ENCODE data around the gene MBOAT1.
A peak's percentile ranks its signal among the peaks of the same experiment; 100 is the strongest.

The MBOAT1 gene

GRCh38 chr6:20212392-20213111 is at the start of gene MBOAT1 (continued):
- TF ChIP-seq SALL2 (tag by site-specific recombination; IDR thresholded peaks at IDR 0.05; ENCODE audit: borderline replicate concordance) = no peak
- peak; percentile 79 for TF ChIP-seq PATZ1 (tag by site-specific recombination; IDR thresholded peaks at IDR 0.05)
- TF ChIP-seq ZNF155 (tag by site-specific recombination; IDR thresholded peaks at IDR 0.05) = no peak
- TF ChIP-seq ZNF366 (tag by site-specific recombination; conservative IDR thresholded peaks at IDR 0.05) = peak; percentile 86
- 0 out of 2 replicates have a peak, but pooled peaks have one; percentile 34 for TF ChIP-seq ZEB2 (tag by site-specific recombination; IDR thresholded peaks at IDR 0.05)
- TF ChIP-seq ZNF302 (tag by site-specific recombination; IDR thresholded peaks at IDR 0.05; ENCODE audit: low read depth) = no peak
- peak; percentile 51; the same call in 1 of the 2 replicates for TF ChIP-seq MZF1 (tag by site-specific recombination; IDR thresholded peaks at IDR 0.05; ENCODE audit: borderline replicate concordance)
- 0 out of 2 replicates have a peak, but pooled peaks have one; percentile 9 for TF ChIP-seq ZIC2 (tag by site-specific recombination; IDR thresholded peaks at IDR 0.05)
- TF ChIP-seq PRDM10 (tag by site-specific recombination; IDR thresholded peaks at IDR 0.05) = peak; percentile 92
- peak; percentile 87 for TF ChIP-seq KLF8 (tag by site-specific recombination; IDR thresholded peaks at IDR 0.05)
- peak; percentile 67 for TF ChIP-seq ZBTB26 (tag by site-specific recombination; optimal IDR thresholded peaks at IDR 0.05)
- TF ChIP-seq YY1 (tag by site-specific recombination; IDR thresholded peaks at IDR 0.05) = peak; percentile 20; the same call in 1 of the 2 replicates
- no peak for TF ChIP-seq RBAK (tag by site-specific recombination; IDR thresholded peaks at IDR 0.05)
- TF ChIP-seq ZNF292 (tag by site-specific recombination; IDR thresholded peaks at IDR 0.05; ENCODE audit: borderline replicate concordance, low read depth) = no peak
- no peak for TF ChIP-seq ZNF175 (tag by site-specific recombination; IDR thresholded peaks at IDR 0.05)
- peak; percentile 90 for TF ChIP-seq KLF1 (tag by site-specific recombination; IDR thresholded peaks at IDR 0.05)
- no peak for TF ChIP-seq ZNF274 (IDR thresholded peaks at IDR 0.05; ENCODE audit: low read length)
- no peak for TF ChIP-seq ZNF274 (tag by site-specific recombination; IDR thresholded peaks at IDR 0.05; ENCODE audit: borderline replicate concordance)
- peak; percentile 38; the same call in 1 of the 2 replicates for TF ChIP-seq ZNF596 (tag by site-specific recombination; IDR thresholded peaks at IDR 0.05)
- peak; percentile 50; the same call in 1 of the 2 replicates for TF ChIP-seq PRDM1 (tag by site-specific recombination; IDR thresholded peaks at IDR 0.05)
- TF ChIP-seq SP3 (tag by site-specific recombination; IDR thresholded peaks at IDR 0.05) = peak; percentile 72
- peak; percentile 86; the same call in 1 of the 2 replicates for TF ChIP-seq GLIS2 (tag by site-specific recombination; IDR thresholded peaks at IDR 0.05)
- peak; percentile 3; the same call in 1 of the 2 replicates for TF ChIP-seq ZNF76 (tag by site-specific recombination; IDR thresholded peaks at IDR 0.05; ENCODE audit: borderline replicate concordance, low read depth)
- TF ChIP-seq, protein P1, sequence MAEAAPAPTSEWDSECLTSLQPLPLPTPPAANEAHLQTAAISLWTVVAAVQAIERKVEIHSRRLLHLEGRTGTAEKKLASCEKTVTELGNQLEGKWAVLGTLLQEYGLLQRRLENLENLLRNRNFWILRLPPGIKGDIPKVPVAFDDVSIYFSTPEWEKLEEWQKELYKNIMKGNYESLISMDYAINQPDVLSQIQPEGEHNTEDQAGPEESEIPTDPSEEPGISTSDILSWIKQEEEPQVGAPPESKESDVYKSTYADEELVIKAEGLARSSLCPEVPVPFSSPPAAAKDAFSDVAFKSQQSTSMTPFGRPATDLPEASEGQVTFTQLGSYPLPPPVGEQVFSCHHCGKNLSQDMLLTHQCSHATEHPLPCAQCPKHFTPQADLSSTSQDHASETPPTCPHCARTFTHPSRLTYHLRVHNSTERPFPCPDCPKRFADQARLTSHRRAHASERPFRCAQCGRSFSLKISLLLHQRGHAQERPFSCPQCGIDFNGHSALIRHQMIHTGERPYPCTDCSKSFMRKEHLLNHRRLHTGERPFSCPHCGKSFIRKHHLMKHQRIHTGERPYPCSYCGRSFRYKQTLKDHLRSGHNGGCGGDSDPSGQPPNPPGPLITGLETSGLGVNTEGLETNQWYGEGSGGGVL (tag by site-specific recombination; IDR thresholded peaks at IDR 0.05) = peak; percentile 70
- TF ChIP-seq ZNF692 (tag by site-specific recombination; IDR thresholded peaks at IDR 0.05) = 0 out of 2 replicates have a peak, but pooled peaks have one; percentile 43
- TF ChIP-seq ZNF10 (tag by site-specific recombination; IDR thresholded peaks at IDR 0.05) = peak; percentile 31; the same call in 1 of the 2 replicates
- peak; percentile 11; the same call in 1 of the 2 replicates for TF ChIP-seq ZNF629 (tag by site-specific recombination; IDR thresholded peaks at IDR 0.05)
- TF ChIP-seq, protein P2, sequence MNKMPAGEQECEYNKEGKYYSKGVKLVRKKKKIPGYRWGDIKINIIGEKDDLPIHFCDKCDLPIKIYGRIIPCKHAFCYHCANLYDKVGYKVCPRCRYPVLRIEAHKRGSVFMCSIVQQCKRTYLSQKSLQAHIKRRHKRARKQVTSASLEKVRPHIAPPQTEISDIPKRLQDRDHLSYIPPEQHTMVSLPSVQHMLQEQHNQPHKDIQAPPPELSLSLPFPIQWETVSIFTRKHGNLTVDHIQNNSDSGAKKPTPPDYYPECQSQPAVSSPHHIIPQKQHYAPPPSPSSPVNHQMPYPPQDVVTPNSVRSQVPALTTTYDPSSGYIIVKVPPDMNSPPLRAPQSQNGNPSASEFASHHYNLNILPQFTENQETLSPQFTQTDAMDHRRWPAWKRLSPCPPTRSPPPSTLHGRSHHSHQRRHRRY (tag by site-specific recombination; IDR thresholded peaks at IDR 0.05) = no peak

Data from HEK293 (cell line).